HG02798 (cell line): ENCODE data around the gene MARCHF2.
"Not testable (repeated sequence)": the region's sequence is repeated elsewhere in the genome, so short reads cannot be mapped to it uniquely, and the experiment has no call there.

Experiments
- ATAC-seq: cut with Tn5 transposase; IDR thresholded peaks from one replicate; pipeline ENCODE4 v1.9.1; 2021; ENCODE audit warnings: mild to moderate bottlenecking; ENCODE audit not compliant: unreplicated experiment, poor library complexity

Gene MARCHF2

DNA sequence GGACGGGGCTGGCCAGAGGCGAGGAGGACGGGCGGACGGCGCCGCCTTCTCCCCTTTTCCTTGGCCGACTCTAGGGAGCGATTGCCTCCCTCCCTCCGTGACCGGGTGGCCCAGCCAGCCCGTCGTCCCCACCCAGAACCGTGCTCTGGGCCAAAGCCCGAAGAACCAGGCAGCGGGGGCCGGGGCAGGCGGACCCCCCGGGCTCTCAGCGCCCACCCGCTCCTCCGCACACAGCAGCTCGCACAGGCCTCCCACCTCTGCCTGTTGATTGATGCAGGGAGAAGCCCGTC lies 9.3 kb upstream of the MARCHF2 start:
- ATAC-seq = no peak

DNA sequence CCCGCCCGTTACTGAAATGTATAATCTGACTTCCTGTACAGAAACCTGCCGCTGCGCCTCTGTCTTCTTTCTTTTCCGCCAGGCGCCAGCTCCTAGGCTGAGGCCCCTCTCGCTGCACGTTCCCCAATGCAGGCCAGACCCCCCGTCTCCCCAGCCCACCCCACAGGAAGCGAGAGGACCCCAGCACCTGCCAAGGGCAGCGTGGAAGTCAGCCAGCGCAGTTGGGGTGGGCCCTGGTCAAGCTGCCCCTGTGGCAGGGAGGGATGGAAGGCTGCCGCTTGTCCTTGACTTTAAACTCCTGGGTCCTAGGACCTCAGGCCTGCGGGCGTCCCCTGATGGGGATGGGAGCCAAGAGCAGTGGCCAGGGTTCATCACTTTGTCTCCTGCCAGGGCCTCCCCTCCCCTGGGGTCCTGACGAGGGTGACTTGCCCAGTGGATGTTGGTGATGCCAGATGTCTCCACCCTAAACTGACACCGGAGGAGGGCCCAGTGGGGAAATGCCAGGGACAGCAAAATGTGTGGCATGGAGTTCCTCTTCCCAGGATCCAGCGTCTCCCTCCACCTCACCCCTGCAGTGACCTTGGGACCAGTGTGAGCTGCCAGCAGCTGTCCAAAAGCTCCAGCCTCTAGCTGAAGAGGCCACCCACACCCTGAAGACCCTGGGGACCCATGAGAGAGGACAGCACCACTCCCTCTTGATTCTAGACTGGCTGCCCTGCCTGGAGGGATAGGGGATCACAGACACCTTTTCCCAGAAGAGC lies 8.5 kb upstream of the MARCHF2 start:
- ATAC-seq = no peak

DNA sequence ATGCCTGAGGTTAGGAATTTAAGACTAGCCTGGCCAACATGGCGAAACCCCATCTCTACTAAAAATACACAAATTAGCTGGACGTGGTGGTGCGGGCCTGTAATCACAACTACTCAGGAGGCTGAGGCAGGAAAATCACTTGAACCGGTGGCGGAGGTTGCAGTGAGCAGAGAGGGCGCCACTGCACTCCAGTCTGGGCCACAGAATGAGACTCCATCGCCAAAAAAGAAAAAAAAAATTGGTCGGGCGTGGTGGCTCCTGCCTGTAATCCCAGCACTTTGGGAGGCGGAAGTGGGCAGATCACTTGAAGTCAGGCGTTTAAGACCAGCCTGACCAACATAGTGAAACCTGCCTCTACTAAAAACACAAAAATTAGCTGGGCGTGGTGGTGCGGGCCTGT lies 2.4 kb upstream of the MARCHF2 start:
- not testable (repeated sequence) for ATAC-seq

DNA sequence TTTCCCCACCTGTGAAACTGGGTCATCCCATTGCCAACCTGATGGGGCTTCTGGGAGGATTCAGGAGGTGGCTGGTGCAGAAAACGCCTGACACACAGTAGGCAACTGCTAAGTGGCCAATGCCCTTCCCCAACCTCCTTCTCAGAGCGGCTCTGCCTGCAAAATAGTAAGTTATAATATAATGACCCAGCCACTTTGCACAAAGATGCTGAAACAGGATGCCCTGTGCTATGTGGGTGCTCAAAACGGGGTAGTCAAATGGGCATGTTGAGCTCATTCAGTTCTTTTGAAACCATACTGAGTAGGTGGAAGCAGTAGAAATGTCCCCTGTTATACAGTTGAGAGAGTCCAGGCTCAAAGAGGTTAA lies 507 bp downstream of the MARCHF2 start:
- no peak for ATAC-seq

DNA sequence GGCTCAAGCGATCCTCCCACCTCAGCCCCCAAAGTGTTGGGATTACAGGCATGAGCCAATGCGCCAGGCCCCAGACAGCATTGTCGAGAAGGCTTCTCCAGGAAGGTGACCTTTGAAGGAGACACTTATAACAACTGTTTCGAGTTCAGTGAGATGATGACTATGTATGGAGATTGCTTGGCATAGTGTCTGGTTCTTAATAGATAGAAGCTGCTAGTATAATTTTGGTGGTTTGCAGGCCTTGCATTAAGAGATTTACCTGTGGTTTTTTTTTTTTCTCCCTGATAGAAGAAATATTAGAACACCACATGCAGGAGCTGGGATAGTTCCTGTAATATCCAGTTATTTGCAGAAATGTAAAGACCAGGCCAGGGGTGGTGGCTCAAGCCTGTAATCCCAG lies 3.7 kb downstream of the MARCHF2 start:
- ATAC-seq = no peak

DNA sequence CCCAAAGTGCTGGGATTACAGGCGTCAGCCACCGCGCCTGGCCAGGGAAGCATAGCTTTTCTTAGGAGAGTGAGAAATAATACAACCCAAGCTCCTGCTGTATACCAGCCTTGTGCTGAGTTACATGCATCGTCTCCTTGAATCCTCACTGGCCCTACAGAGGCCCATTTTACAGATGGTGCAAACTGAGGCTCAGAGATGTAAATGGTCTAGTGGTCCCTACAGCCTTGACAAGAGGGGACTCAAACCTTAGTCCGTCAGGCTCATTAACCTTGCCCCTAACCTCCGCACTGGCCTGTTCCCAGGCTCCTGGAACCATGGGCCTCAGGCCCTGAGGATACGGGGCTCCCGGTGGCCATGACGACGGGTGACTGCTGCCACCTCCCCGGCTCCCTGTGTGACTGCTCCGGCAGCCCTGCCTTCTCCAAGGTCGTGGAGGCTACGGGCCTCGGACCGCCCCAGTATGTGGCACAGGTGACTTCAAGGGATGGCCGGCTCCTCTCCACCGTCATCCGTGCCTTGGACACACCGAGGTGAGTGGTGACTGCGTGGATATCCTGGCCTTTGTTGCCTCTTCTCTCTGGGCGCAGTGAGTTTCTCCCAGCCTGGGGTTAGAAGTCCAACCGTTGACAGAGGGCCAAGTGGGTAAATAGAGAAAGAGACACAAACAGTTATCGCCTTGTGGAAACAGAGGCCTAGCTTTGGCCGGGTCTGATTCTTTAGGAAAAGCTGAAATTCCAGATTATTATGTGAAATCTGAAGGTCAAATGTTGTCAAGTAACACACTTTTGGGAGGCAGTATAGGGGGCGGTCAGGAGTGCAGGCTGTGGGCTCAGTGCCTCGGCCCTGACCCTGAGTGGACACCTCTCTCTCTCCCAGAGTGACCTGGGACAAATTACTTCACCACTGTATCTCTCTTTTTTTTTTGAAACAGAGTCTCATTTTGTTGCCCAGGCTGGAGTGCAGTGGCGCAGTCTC lies 8.7 kb downstream of the MARCHF2 start:
- ATAC-seq = no peak

DNA sequence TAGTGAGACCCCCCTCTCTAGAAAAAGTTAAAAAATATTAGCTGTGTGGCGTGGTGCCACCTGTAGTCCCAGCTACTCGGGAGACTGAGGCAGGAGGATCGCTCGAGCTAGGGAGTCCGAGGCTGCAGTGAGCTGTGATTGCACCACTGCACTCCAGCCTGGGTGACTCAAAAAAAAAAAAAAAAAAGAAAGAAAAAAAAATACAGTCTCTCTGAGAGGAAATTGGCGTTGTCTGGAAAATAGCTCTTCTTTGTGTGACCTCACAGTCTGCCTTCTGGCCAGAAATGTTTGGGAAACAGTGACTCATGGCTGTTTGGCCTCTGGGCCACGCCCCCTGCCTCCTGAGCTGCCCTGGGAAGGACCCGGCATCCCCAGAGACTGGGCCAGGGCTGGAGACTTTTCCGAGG lies 10.7 kb downstream of the MARCHF2 start:
- ATAC-seq = no peak

DNA sequence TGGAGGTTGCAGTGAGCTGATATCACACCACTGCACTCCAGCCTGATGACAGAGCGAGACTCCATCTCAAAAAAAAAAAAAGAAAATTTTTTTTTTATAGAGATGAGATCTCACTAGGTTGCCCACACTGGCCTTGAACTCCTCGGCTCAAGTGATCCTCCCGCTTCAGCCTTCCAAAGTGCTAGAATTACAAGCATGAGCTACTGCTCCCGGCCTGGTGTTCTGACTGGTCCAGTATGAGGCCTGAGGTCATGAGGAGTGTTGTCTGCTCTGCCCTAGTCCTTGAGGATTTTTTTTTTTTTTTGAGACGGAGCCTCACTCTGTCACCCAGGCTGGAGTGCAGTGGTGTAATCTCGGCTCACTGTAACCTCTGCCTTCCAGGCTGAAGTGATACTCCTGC lies 12.2 kb downstream of the MARCHF2 start:
- not testable (repeated sequence) for ATAC-seq

DNA sequence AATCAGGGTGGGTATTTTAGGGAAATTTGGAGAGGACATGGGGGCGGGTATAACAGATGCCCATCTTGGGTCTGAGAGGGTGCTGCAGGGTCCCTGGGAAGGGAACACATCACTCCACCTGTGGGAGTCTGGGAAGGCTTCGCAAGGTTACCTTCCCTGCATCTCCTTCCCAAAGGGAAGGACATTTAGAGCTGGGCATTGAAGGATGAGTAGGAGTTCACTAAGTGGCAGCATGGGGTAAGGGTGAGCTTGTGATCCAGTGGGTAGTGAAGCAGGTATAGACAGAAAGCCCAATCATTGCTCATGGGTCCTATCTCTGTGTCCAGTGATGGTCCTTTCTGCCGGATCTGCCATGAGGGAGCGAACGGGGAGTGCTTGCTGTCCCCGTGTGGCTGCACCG lies 13.2 kb downstream of the MARCHF2 start:
- no peak for ATAC-seq

DNA sequence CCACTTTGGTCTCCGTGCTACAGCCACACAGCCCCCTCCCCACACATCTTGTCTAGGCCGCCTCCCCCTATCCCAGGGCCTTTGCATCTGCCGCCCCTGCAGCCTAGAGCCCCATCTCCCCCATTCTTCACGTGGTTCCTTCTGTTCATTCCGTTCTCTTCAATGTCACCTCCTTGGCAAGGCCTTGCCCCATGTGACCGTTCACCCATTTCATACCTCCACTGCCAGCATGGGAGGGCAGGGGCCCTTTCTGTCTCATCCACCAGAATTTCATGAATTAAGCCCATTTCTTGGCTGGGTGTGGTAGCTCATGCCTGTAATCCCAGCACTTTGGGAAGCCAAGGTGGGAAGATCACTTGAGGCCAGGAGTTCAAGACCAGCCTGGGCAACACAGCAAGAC lies 15.9 kb downstream of the MARCHF2 start:
- no peak for ATAC-seq

DNA sequence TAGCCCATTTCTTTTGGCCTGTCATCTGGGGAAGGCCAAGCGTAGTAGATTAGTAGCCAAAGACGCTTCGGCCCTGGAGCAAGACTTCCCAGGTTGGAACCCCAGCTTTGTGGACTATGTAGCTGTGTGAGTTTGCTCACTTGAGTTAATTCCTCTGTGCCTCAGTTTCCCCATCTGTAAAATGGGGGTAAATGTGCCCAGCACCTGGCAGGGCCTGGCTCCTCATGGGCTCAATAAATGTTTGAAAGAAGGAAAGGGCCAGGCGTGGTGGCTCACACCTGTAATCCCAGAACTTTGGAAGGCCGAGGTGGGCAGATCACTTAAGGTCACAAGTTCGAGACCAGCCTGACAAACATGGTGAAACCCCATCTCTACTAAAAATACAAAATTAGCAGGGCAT lies 16.7 kb downstream of the MARCHF2 start:
- ATAC-seq = no peak

DNA sequence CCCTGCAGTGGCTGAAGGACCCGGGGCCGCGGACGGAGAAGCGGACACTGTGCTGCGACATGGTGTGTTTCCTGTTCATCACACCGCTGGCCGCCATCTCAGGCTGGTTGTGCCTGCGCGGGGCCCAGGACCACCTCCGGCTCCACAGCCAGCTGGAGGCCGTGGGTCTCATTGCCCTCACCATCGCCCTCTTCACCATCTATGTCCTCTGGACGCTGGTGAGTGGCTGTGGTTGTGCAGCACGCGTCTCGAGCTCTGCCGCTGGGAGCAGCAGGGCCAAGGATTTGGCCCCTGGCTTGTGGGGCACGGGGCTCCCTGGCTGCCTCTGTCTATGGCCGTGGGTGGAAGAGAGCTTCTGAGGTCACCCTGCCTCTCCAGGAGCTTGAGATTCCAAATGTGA lies 17.5 kb downstream of the MARCHF2 start:
- no peak for ATAC-seq

DNA sequence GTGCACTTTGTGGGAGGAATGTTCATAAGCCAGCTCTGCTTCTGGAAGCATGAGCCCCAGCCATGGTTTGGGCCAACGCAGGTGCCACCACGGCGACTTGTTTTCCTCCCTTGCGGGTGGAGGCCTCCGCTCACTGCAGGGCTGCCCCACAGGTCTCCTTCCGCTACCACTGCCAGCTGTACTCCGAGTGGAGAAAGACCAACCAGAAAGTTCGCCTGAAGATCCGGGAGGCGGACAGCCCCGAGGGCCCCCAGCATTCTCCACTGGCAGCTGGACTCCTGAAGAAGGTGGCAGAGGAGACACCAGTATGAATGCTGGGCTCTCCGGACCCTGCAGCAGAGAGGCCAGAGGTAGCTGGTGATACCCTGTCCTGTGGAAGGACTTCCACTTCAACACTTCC lies 25.1 kb downstream of the MARCHF2 start:
- ATAC-seq = no peak

DNA sequence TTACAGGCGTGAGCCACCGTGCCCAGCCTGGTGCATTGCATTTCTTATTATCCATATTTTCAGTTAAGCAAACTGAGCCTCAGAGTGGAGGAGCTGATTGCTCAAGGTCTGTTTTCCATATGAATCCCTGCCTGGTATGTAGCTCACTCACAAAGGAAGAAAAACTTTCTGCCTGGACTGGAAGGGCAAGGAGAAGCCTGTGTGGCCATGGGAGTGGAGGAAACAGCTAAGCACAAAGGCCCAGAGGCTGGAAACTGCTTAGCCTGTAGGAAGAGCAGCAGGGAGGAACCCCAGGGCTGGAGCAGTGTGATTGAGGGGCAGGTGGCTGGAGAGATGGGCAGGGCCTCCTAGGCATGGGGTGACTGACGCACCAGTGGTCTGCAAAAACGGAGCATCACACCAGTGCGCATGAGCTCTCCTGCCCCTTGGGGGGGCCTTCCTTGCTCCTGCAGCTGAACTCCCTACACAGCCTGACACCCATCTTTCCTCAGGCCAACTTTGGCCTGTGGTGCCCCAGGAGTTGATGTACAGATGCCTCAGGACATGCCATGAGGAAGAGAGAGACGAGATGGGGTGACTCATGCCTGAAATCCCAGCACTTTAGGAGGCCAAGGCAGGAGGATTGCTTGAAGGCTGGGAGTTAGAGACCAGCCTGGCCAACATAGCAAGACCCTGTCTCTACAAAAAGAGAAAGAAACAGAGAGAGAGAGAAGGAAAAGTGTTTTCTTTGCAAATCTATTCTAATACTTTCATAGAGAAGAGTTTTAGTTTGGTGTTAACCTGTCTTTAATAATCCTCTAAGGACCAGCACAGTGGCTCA lies 28.8 kb downstream of the MARCHF2 start:
- no peak for ATAC-seq

DNA sequence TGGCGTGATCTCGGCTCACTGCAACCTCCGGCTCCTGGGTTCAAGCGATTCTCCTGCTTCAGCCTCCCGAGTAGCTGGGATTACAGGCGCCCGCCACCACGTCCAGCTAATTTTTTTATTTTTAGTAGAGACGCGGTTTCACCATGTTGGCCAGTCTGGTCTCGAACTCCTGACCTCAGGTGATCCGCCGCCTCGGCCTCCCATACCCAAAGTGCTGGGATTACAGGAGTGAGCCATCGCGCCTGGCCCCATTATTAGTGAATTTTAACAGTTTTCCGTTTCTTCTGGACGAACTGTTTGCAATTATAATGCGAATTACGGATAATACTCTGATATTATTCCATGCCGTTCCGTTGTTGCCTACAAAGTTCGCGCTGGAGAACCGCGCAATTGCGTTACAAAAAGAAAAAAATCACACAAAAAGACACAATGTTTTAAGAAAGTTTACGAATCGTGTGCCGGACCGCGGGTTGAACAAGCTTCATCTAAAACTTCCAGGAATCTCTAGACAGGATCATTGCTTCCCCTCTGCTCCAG lies 31.1 kb downstream of the MARCHF2 start:
- ATAC-seq = not testable (repeated sequence)

DNA sequence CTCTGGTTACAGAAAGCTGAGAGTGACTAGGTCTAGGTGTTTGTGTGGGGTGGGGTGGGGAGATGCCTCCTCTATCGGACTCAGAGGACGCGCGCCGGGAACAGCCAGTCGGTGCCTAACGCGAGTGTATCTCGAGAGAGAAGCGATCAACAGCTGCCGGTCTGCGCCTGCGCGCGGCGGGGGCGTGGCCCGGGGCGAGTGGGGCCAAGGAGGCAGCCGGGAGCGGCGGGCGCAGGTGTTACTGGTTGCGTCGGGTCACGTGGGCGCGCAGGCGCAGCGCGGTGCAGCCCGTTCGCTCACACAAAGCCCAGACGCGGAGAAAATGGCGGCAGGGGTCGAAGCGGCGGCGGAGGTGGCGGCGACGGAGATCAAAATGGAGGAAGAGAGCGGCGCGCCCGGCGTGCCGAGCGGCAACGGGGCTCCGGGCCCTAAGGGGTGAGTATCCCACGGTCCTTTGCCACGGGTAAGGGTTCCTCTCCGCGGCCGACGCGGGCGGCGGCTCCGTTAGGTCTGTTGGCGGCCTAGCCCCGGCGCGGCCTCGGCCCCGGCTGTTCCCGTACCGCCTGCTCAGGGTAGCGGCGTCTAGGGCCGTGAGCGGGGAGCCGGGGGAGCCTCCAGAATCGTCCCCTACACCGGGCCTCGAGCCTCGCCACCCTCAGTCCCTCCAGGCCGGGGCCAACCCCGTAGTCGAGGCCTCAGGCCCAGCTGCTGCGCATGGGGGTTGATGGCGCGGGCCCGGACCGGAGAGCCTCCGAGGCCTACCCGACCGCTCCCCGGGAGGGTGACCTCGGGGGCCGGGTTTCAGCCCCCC lies 31.8 kb downstream of the MARCHF2 start, which contains the start of gene HNRNPM:
Gene HNRNPM (plus strand): TSS at position 299 of the 811 bp plus-strand sequence. CDS start 24 bp downstream, at position 323.
- ATAC-seq = peak; percentile 94

DNA sequence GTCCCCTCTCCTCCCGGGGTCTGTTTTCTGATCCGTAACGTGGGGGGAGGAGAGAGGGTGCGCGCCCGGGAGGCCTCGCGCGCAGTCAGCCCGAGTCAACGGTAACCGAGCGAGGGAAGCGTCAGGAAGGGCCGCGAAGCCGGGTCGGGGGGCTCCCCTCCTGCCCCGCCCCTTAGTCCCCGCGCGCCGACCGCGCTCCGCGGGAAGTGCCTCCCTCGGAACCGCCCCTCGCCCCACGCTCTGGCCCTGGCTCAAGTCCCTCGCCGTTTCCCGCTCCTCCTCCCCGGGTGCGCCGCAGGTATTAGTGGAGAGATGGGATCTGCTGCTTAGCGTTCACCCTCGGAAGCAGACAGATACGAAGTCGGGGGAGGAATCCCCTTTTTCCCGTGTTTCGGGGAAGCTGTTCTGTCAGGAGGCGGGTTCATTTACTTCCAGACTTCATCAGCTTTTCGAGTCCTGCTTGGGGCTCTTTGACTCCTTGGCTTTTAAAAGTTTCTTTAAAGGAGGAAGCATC lies 32.4 kb downstream of the MARCHF2 start:
- ATAC-seq = peak; percentile 27

DNA sequence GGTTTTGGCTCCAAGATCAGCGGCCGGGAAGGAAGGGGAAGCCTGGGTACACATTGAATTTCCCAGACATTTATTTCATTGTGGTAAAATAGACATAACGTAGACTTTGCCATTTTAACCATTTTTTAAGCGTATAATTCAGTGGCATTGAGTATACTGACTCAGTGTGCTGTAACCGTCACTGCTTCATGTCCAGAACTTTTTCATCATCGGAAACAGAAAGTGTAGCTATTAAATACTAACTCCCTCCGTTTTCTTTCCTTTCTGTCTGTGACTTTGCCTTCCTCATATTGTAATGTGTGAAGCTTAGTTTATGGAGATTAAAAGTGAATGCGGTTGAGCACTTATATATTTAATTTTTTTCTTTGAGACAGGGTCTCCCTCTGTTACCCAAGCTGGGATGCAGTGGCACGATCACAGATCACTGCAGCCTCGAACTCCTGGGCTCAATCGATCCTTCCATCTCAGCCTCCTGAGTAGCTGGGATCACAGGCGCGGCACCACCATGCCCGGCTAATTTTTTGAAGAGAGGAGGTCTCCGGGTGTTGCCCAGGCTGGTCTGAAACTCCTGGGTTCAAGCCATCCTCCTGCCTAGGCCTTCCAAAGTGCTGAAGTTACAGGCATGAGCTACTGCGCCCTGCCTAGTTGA lies 33.1 kb downstream of the MARCHF2 start:
- ATAC-seq = no peak

DNA sequence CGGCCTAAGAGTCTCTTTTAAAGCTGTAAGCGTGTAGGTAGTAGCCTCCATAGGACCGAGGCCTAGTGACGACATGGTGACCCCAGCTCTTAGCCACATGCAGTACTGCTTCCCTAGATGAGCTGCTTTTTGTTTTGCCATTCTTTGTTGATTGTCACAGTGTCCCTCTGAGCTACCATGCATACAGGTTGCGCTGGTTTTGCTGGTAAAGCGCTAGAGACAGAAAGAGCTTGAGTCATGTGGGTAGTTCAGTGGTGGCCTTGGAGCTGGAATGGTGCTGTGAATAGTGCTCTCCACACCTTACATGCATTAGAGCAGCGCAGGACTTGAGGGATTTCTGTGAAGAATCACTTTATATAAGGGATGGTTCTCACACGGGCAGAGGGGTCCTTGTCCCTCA lies 36.7 kb downstream of the MARCHF2 start:
- ATAC-seq = no peak
